ENCODE data around the gene KCTD11.

Gene KCTD11

GRCh38 chr17:7403977-7404736, 52.2 kb downstream of the KCTD11 start, which contains the start of gene TMEM256:
TSS of gene TMEM256 (minus strand) at chr17:7404097. CDS start at chr17:7404084, 13 bp downstream.
- DNase-seq (ENCODE audit: low read depth in 1 of 2, low spot score in 1 of 2) = peak; percentile 86 to 88
